ENCODE data around the gene CT47A1.
"Not testable (repeated sequence)": the region's sequence is repeated elsewhere in the genome, so short reads cannot be mapped to it uniquely, and the experiment has no call there.

Gene CT47A1

DNA sequence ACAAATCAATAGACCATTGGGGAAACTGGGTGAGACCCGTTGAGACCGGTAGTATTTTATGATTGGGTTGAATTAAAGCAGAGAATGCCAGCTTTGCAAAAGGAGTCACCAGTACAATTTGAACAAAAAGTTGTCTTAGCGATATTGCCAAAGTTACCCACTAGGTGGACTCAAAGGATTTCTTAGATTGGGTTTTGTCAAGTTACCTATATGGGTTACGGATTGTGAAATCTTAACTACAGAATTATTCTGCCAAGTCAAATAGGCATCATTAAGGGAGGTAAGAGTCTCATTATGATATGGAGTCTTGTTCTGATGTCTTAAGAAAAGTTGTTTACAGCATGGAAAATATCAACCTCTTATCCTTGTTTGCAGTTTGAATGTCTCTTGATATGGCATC lies 15.0 kb upstream of the CT47A1 start:
- no peaks in the 10 kb centered on the region for H3K27me3 ChIP-seq (ENCODE audit: insufficient read depth, poor library complexity, severe bottlenecking)
- H3K4me3 ChIP-seq (ENCODE audit: severe bottlenecking) = no peak overlapping the region
- H3K9me3 ChIP-seq (ENCODE audit: severe bottlenecking) = no peaks in the 10 kb centered on the region
- no peak overlapping the region for H3K27ac ChIP-seq (ENCODE audit: poor library complexity, severe bottlenecking)
- ATAC-seq (ENCODE audit: low read depth) (no peak), DNase-seq (ENCODE audit: low spot score) (no peak)
- TF ChIP-seq, protein P1, sequence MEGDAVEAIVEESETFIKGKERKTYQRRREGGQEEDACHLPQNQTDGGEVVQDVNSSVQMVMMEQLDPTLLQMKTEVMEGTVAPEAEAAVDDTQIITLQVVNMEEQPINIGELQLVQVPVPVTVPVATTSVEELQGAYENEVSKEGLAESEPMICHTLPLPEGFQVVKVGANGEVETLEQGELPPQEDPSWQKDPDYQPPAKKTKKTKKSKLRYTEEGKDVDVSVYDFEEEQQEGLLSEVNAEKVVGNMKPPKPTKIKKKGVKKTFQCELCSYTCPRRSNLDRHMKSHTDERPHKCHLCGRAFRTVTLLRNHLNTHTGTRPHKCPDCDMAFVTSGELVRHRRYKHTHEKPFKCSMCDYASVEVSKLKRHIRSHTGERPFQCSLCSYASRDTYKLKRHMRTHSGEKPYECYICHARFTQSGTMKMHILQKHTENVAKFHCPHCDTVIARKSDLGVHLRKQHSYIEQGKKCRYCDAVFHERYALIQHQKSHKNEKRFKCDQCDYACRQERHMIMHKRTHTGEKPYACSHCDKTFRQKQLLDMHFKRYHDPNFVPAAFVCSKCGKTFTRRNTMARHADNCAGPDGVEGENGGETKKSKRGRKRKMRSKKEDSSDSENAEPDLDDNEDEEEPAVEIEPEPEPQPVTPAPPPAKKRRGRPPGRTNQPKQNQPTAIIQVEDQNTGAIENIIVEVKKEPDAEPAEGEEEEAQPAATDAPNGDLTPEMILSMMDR (IDR thresholded peaks at IDR 0.05; ENCODE audit: poor library complexity, severe bottlenecking) = peak; percentile 47
- H3K36me3 ChIP-seq (ENCODE audit: low read depth) = no peaks in the 10 kb centered on the region
- H3K4me1 ChIP-seq (ENCODE audit: insufficient read depth, poor library complexity, severe bottlenecking) = no peaks in the 10 kb centered on the region

DNA sequence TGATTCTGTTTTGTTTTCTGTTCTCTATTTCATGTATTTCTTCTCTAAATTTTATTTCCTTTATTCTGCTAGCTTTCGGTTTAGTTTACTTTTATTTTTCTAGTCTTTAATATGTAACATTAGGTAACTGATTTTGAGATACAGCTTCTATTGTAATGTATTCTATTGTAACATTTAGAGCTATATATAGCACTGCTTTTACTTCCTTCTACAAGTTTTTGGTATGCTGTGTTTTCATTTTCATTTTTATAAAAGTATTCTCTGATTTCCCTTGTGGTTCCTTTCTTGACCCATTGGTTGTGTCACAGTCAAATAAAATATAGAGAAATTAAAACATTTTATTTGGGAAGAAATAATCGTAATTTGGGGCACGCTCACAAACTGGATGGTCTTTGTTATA lies 13.9 kb upstream of the CT47A1 start:
- TF ChIP-seq, protein P1 (IDR thresholded peaks at IDR 0.05; ENCODE audit: poor library complexity, severe bottlenecking) = no peak
- Histone ChIP-seq H3K4me3 (ENCODE audit: severe bottlenecking) (no peak overlapping the region), H3K9me3 (ENCODE audit: severe bottlenecking) (no peaks in the 10 kb centered on the region), H3K27me3 (ENCODE audit: insufficient read depth, poor library complexity, severe bottlenecking) (no peaks in the 10 kb centered on the region), H3K4me1 (ENCODE audit: insufficient read depth, poor library complexity, severe bottlenecking) (no peaks in the 10 kb centered on the region), H3K27ac (ENCODE audit: poor library complexity, severe bottlenecking) (no peak overlapping the region), H3K36me3 (ENCODE audit: low read depth) (no peaks in the 10 kb centered on the region)
- ATAC-seq (ENCODE audit: low read depth) = no peak
- DNase-seq (ENCODE audit: low spot score) = no peak

DNA sequence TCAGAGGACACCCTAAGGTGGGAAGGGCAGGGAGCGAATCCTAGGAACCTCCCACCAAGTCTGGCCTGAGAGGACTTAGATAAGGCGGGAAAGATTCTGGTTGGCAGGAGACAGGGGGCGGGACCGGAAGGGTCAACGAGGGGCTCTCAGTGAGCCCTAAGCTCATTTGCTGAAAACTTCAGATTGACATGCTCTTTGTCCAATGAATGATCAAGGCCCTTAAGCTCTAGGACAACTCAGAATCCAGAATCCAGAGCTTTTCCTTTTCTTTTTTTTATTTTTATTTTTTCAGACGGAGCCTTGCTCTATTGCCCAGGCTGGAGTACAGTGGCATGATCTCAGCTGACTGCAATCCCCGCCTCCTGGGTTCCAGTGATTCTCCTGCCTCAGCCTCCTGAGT lies 29.1 kb downstream of the CT47A1 start, which contains the start of gene CT47A7:
Gene CT47A7 (minus strand): TSS at position 101 of the 400 bp plus-strand sequence. CDS start 255 bp downstream, outside the sequence.
- not testable (repeated sequence) for H3K9me3 ChIP-seq (ENCODE audit: severe bottlenecking); DNase-seq (ENCODE audit: low spot score); H3K27me3 ChIP-seq (ENCODE audit: insufficient read depth, poor library complexity, severe bottlenecking); ATAC-seq (ENCODE audit: low read depth); H3K27ac ChIP-seq (ENCODE audit: poor library complexity, severe bottlenecking); H3K4me3 ChIP-seq (ENCODE audit: severe bottlenecking); H3K36me3 ChIP-seq (ENCODE audit: low read depth); H3K4me1 ChIP-seq (ENCODE audit: insufficient read depth, poor library complexity, severe bottlenecking)

Measured in RWPE2 (cell line).